IMR-90 (cell line): ENCODE data around the gene SARDH. TPM values are rescaled to one million over a fixed set of nuclear protein-coding genes. Genes with fewer than 3 reads are reported as not detected.

Experiments
- ATAC-seq: fragments of 200-7000 bp; cut with Tn5 transposase; 2 replicates; pipeline ENCODE4 v1.9.1; 2020; ENCODE audit warnings: low read depth, mild to moderate bottlenecking, moderate library complexity
- BruUV-seq: library from RNA; stranded (reverse); fragments of 400-500 nt; replicated peaks from 2 replicates; lab custom pipeline; 2021; lab: Mats Ljungman, UMichigan
- CTCF ChIA-PET: fragments of 300-600 bp; formaldehyde crosslinking; extraction: SDS; loops from one replicate; lab custom pipeline; 2021; ENCODE audit warnings: antibody characterized with exemption; lab: Yijun Ruan, JAX
- POLR2A ChIA-PET: fragments of 300-600 bp; sonication (Branson Sonifier 250); formaldehyde crosslinking; loops from one replicate; lab custom pipeline; 2022; ENCODE audit warnings: antibody characterized with exemption; ENCODE audit not compliant: unreplicated experiment; lab: Charles Lee
- DNase-seq: peaks from one replicate; pipeline ENCODE4 v3.0.0; 2013
- H2AFZ ChIP-seq: replicated peaks from 2 replicates; pipeline ENCODE3; 2013; ENCODE audit warnings: low read length, mild to moderate bottlenecking; ENCODE audit not compliant: poor library complexity
- H2AK5ac ChIP-seq: 2 replicates; pipeline ENCODE4 v1.6.1; 2013; ENCODE audit warnings: low read depth, low read length, inconsistent platforms
- H2AK9ac ChIP-seq: replicated peaks from 2 replicates; pipeline ENCODE3; 2013; ENCODE audit warnings: mild to moderate bottlenecking, low read depth, low read length, moderate library complexity; ENCODE audit not compliant: poor library complexity
- H2BK120ac ChIP-seq: 2 replicates; pipeline ENCODE4 v1.6.1; 2013; ENCODE audit warnings: low read depth, low read length, inconsistent platforms
- H2BK15ac ChIP-seq: 3 replicates; pipeline ENCODE4 v1.6.1; 2013; ENCODE audit warnings: low read depth, low read length, inconsistent platforms
- H2BK20ac ChIP-seq: 2 replicates; pipeline ENCODE4 v1.6.1; 2013; ENCODE audit warnings: low read depth, mild to moderate bottlenecking, inconsistent platforms, low read length, moderate library complexity
- H2BK5ac ChIP-seq: 2 replicates; pipeline ENCODE4 v1.6.1; 2013; ENCODE audit warnings: mild to moderate bottlenecking, low read depth, low read length, inconsistent platforms; ENCODE audit not compliant: poor library complexity, severe bottlenecking
- H3K14ac ChIP-seq: replicated peaks from 2 replicates; pipeline ENCODE4 v1.6.1; 2013; ENCODE audit warnings: low read depth, low read length, inconsistent platforms
- H3K18ac ChIP-seq: 2 replicates; pipeline ENCODE4 v1.6.1; 2013; ENCODE audit warnings: low read depth, low read length, control low read depth
- H3K23ac ChIP-seq: 2 replicates; pipeline ENCODE4 v1.6.1; 2013; ENCODE audit warnings: low read depth, low read length, inconsistent platforms
- H3K27ac ChIP-seq: 2 replicates; pipeline ENCODE4 v1.5.1; 2013; ENCODE audit warnings: mild to moderate bottlenecking, control low read depth, low read length; ENCODE audit not compliant: insufficient read depth
- H3K27me3 ChIP-seq: 2 replicates; pipeline ENCODE4 v1.6.1; 2013; ENCODE audit warnings: low read length; ENCODE audit not compliant: control insufficient read depth, insufficient read depth
- H3K36me3 ChIP-seq: 2 replicates; pipeline ENCODE4 v1.6.1; 2013; ENCODE audit warnings: low read length, mixed read lengths; ENCODE audit not compliant: control insufficient read depth, insufficient read depth
- H3K4ac ChIP-seq: 2 replicates; pipeline ENCODE4 v1.6.1; 2013; ENCODE audit warnings: low read depth, low read length, inconsistent platforms
- H3K4me1 ChIP-seq: 2 replicates; pipeline ENCODE4 v1.6.1; 2013; ENCODE audit warnings: low read length, mixed read lengths; ENCODE audit not compliant: control insufficient read depth, insufficient read depth
- H3K4me2 ChIP-seq: 2 replicates; pipeline ENCODE4 v1.6.1; 2013; ENCODE audit warnings: low read depth, mild to moderate bottlenecking, control low read depth, low read length, moderate library complexity
- H3K4me3 ChIP-seq: 2 replicates; pipeline ENCODE4 v1.5.1; 2013; ENCODE audit warnings: low read depth, mild to moderate bottlenecking, control low read depth, low read length, moderate library complexity; ENCODE audit not compliant: insufficient read depth
- H3K56ac ChIP-seq: 2 replicates; pipeline ENCODE4 v1.6.1; 2013; ENCODE audit warnings: low read length, inconsistent platforms; ENCODE audit not compliant: insufficient read depth; ENCODE audit errors: extremely low read depth
- H3K79me1 ChIP-seq, 2 experiments: 2 replicates each; pipeline ENCODE4 v1.6.1; 2013; ENCODE audit warnings: low read length in 2 of 2, inconsistent platforms in 1 of 2, low read depth in 1 of 2
- H3K9ac ChIP-seq: 2 replicates; pipeline ENCODE4 v1.6.1; 2013; ENCODE audit warnings: low read depth, low read length, control low read depth
- H3K9me1 ChIP-seq: 2 replicates; pipeline ENCODE4 v1.6.1; 2013; ENCODE audit warnings: low read length, inconsistent platforms; ENCODE audit not compliant: insufficient read depth
- H3K9me3 ChIP-seq: 2 replicates; pipeline ENCODE4 v1.6.1; 2013; ENCODE audit warnings: low read length; ENCODE audit not compliant: control insufficient read depth, insufficient read depth
- H4K20me1 ChIP-seq: 2 replicates; pipeline ENCODE4 v1.6.1; 2013; ENCODE audit warnings: low read length, inconsistent platforms; ENCODE audit not compliant: insufficient read depth
- H4K5ac ChIP-seq: 2 replicates; pipeline ENCODE4 v1.6.1; 2013; ENCODE audit warnings: mild to moderate bottlenecking, low read depth, low read length, control low read depth
- H4K8ac ChIP-seq, 2 experiments: 2 replicates each; pipeline ENCODE4 v1.6.1; 2013; ENCODE audit warnings: low read depth in 2 of 2, low read length in 2 of 2, control low read depth in 1 of 2, inconsistent platforms in 1 of 2
- H4K91ac ChIP-seq: 2 replicates; pipeline ENCODE4 v1.6.1; 2013; ENCODE audit warnings: low read depth, low read length, inconsistent platforms; ENCODE audit not compliant: insufficient read depth
- BHLHE40 ChIP-seq: fragments of 150-350 bp; IDR thresholded peaks from 2 replicates; pipeline ENCODE4 v1.6.1; 2016; ENCODE audit warnings: mild to moderate bottlenecking, low read depth, low read length
- CEBPB ChIP-seq: IDR thresholded peaks from 2 replicates; pipeline ENCODE4 v1.6.1; 2012; ENCODE audit warnings: low read depth, low read length, improper control_type of control experiment
- CHD1 ChIP-seq: IDR thresholded peaks from 2 replicates; pipeline ENCODE4 v1.6.1; 2012; ENCODE audit warnings: low read depth, low read length, improper control_type of control experiment
- CTCF ChIP-seq: conservative IDR thresholded peaks from 2 replicates; pipeline ENCODE4 v1.5.1; 2012; ENCODE audit warnings: mild to moderate bottlenecking, low read depth, low read length, improper control_type of control experiment
- ELK1 ChIP-seq: fragments of 150-350 bp; IDR thresholded peaks from 2 replicates; pipeline ENCODE4 v1.6.1; 2016; ENCODE audit warnings: low read depth, mild to moderate bottlenecking, low read length, moderate library complexity, borderline replicate concordance
- FOS ChIP-seq: fragments of 150-350 bp; IDR thresholded peaks from 2 replicates; pipeline ENCODE4 v1.6.1; 2016; ENCODE audit warnings: low read depth, low read length
- MAFK ChIP-seq: IDR thresholded peaks from 2 replicates; pipeline ENCODE4 v1.6.1; 2012; ENCODE audit warnings: low read depth, low read length, improper control_type of control experiment
- MXI1 ChIP-seq: IDR thresholded peaks from 2 replicates; pipeline ENCODE4 v1.6.1; 2012; ENCODE audit warnings: low read depth, mild to moderate bottlenecking, low read length, moderate library complexity, borderline replicate concordance
- NFE2L2 ChIP-seq: fragments of 150-350 bp; IDR thresholded peaks from 2 replicates; pipeline ENCODE4 v1.6.1; 2016; ENCODE audit warnings: low read depth, mild to moderate bottlenecking, low read length
- RAD21 ChIP-seq: IDR thresholded peaks from 2 replicates; pipeline ENCODE4 v1.6.1; 2012; ENCODE audit warnings: low read length, improper control_type of control experiment
- RCOR1 ChIP-seq: IDR thresholded peaks from 2 replicates; pipeline ENCODE4 v1.6.1; 2012; ENCODE audit warnings: mild to moderate bottlenecking, low read length, improper control_type of control experiment; ENCODE audit not compliant: insufficient replicate concordance
- RFX5 ChIP-seq: IDR thresholded peaks from 2 replicates; pipeline ENCODE4 v1.8.0; 2012; ENCODE audit warnings: low read depth, mild to moderate bottlenecking, low read length, moderate library complexity
- SMC3 ChIP-seq: fragments of 150-350 bp; IDR thresholded peaks from 2 replicates; pipeline ENCODE4 v1.6.1; 2016; ENCODE audit warnings: low read depth, mild to moderate bottlenecking, antibody characterized with exemption, low read length, moderate library complexity
- WGBS, 2 experiments: methylation state at CpG; one replicate each; pipeline versions ENCODE4 v1.1.5 to v1.1.7; 2013; ENCODE audit warnings: missing lambda C conversion rate in 2 of 2; ENCODE audit not compliant: insufficient read length in 1 of 2; ENCODE audit errors: extremely low coverage in 2 of 2; 5-methylcytosine and 5-hydroxymethylcytosine counted together
- dilution Hi-C: fragments of 300-500 bp; cut with HindIII; formaldehyde crosslinking; loops from one replicate; pipeline ENCODE4 v1.14.3; 2018; ENCODE audit warnings: low sequenced_read_pairs; ENCODE audit not compliant: unreplicated experiment
- in situ Hi-C: fragments of 300-500 bp; cut with MboI; formaldehyde crosslinking; loops from 3 replicates; pipeline ENCODE4 v1.14.3; 2019; ENCODE audit warnings: low sequenced_read_pairs, inconsistent platforms, mixed read lengths
- intact Hi-C: fragments of 100-400 bp; cut with micrococcal nuclease; formaldehyde crosslinking; loops from 2 replicates; pipeline ENCODE4 v1.10.0; 2022
- polyA plus RNA-seq, 3 experiments: library from polyadenylated mRNA; depleted of rRNA; stranded (reverse); fragments of >200 nt; gene quantifications; 2 replicates each; pipeline ENCODE4 v1.2.3, GENCODE V29; 2012; ENCODE audit warnings: low replicate concordance in 1 of 3
- total RNA-seq: library from RNA; depleted of rRNA; stranded (reverse); fragments of >200 nt; gene quantifications from 2 replicates; pipeline ENCODE4 v1.2.3, GENCODE V29; 2012

SARDH gene
- total and polyA plus RNA-seq, 2 of the 4 experiments (the other 2 are of a cell fraction): 5.0 to 7.5 TPM

GRCh38 chr9:133782157-133783130 lies 44.3 kb upstream of the SARDH start:
- Histone ChIP-seq H4K91ac (no peak overlapping the region), H3K4me1 (no peaks in the 10 kb centered on the region), H2BK120ac (no peak overlapping the region), H4K5ac (no peak overlapping the region), H3K36me3 (peaks cover 39% of the 10 kb centered on the region), H2BK20ac (no peak overlapping the region), H3K14ac (no peak overlapping the region), H2AFZ (no peak overlapping the region), H3K18ac (no peak overlapping the region), H3K4me3 (no peak overlapping the region), H2AK5ac (no peak overlapping the region), H2BK15ac (no peak overlapping the region), H3K9me1 (0 out of 2 replicates have a peak, but pooled peaks cover 3% of the 10 kb centered on the region), H3K4me2 (no peak overlapping the region), H4K20me1 (no peaks in the 10 kb centered on the region), H2AK9ac (no peak overlapping the region), H3K27ac (no peak overlapping the region), H3K4ac (no peak overlapping the region), H3K56ac (no peak overlapping the region), H3K27me3 (no peaks in the 10 kb centered on the region), H3K9me3 (no peaks in the 10 kb centered on the region), H4K8ac (no peak overlapping the region), H3K79me1 (peaks cover 0 to 6% of the 10 kb centered on the region in 2 experiments; a peak in 1 of 4 replicates), H2BK5ac (no peak overlapping the region), H3K23ac (no peak overlapping the region), H3K9ac (no peak overlapping the region)
- in situ Hi-C loops: loop anchor here (25.0 kb wide), 1 partner anchor 355 kb away; the partner anchor contains the start of gene WDR5
- intact Hi-C loops: loop anchor here (1.0 kb wide), 1 partner anchor 212 kb away; no protein-coding TSS in a partner anchor
- CTCF ChIA-PET: interaction anchor here (0.6 to 3.2 kb wide), 13 partner anchors 9 to 660 kb away, joined by 3 to 24 read pairs (median 3); no protein-coding TSS in a partner anchor
- POLR2A ChIA-PET: interaction anchor here (1.1 kb wide), 1 partner anchor 211 kb away, joined by 3 read pairs; no protein-coding TSS in a partner anchor
- dilution Hi-C loops: loop anchor here (25.0 kb wide), 1 partner anchor 230 kb away; no protein-coding TSS in a partner anchor
- DNase-seq (peak; percentile 62), ATAC-seq (peak; percentile 96)
- TSS peak; percentile 46 for BruUV-seq
- 86% methylated on average over 1 of the region's 16 CpGs; no CpG with 5 or more reads in 1 of the 2 experiments for WGBS, 2 experiments
- no peak for TF ChIP-seq MAFK
- TF ChIP-seq RFX5: no peak
- TF ChIP-seq BHLHE40: no peak
- TF ChIP-seq SMC3: peak; percentile 79
- peak; percentile 72 for TF ChIP-seq RAD21
- no peak for TF ChIP-seq CEBPB
- TF ChIP-seq RCOR1: no peak
- no peak for TF ChIP-seq NFE2L2
- no peak for TF ChIP-seq ELK1
- no peak for TF ChIP-seq MXI1
- no peak for TF ChIP-seq CHD1
- no peak for TF ChIP-seq FOS
- TF ChIP-seq CTCF: peak; percentile 84
